Measurements from ENCODE around the gene XRN1.
"Not testable (repeated sequence)": the region's sequence is repeated elsewhere in the genome, so short reads cannot be mapped to it uniquely, and the experiment has no call there.

The XRN1 gene

GRCh38 chr3:142434503-142434902 is 13.3 kb downstream of the XRN1 start:
- Histone ChIP-seq H3K4me1 (ENCODE audit: control insufficient read depth, insufficient read depth, low read length) (no peaks in the 10 kb centered on the region), H3K9me3 (ENCODE audit: control insufficient read depth in 2 of 2, low read length in 2 of 2) (no peaks in the 10 kb centered on the region), H3K4me3 (ENCODE audit: low read length in 2 of 2) (no peak overlapping the region), H3K27me3 (ENCODE audit: control insufficient read depth in 1 of 2, insufficient read depth in 2 of 2, low read length in 2 of 2) (no peaks in the 10 kb centered on the region), H3K9ac (ENCODE audit: low read length in 2 of 2) (no peak overlapping the region), H3K36me3 (ENCODE audit: control insufficient read depth in 2 of 2, insufficient read depth in 2 of 2, low read length in 2 of 2) (peaks cover 17 to 18% of the 10 kb centered on the region in 2 donors), H3K27ac (ENCODE audit: low read length) (no peak overlapping the region)

- no peak overlapping the region for H3K4me3 ChIP-seq (ENCODE audit: low read length in 2 of 2)
- H3K27me3 ChIP-seq (ENCODE audit: control insufficient read depth in 1 of 2, insufficient read depth in 2 of 2, low read length in 2 of 2), result no peaks in the 10 kb centered on the region
- no peaks in the 10 kb centered on the region for H3K9me3 ChIP-seq (ENCODE audit: control insufficient read depth in 2 of 2, low read length in 2 of 2)
- H3K9ac ChIP-seq (ENCODE audit: low read length in 2 of 2), result no peak overlapping the region
- H3K27ac ChIP-seq (ENCODE audit: low read length), result no peak overlapping the region
- peaks cover 17 to 20% of the 10 kb centered on the region in 2 donors for H3K36me3 ChIP-seq (ENCODE audit: control insufficient read depth in 2 of 2, insufficient read depth in 2 of 2, low read length in 2 of 2)
- H3K4me1 ChIP-seq (ENCODE audit: control insufficient read depth, insufficient read depth, low read length), result no peaks in the 10 kb centered on the region
Measured at GRCh38 chr3:142433110-142433509, 14.7 kb downstream of the XRN1 start.

GRCh38 chr3:142429582-142429981 is 18.3 kb downstream of the XRN1 start:
- Histone ChIP-seq H3K27ac (ENCODE audit: low read length) (no peak overlapping the region), H3K9ac (ENCODE audit: low read length in 2 of 2) (no peak overlapping the region), H3K4me1 (ENCODE audit: control insufficient read depth, insufficient read depth, low read length) (no peaks in the 10 kb centered on the region), H3K4me3 (ENCODE audit: low read length in 2 of 2) (no peak overlapping the region), H3K36me3 (ENCODE audit: control insufficient read depth in 2 of 2, insufficient read depth in 2 of 2, low read length in 2 of 2) (peaks cover 17 to 24% of the 10 kb centered on the region in 2 donors), H3K9me3 (ENCODE audit: control insufficient read depth in 2 of 2, low read length in 2 of 2) (no peaks in the 10 kb centered on the region), H3K27me3 (ENCODE audit: control insufficient read depth in 1 of 2, insufficient read depth in 2 of 2, low read length in 2 of 2) (no peaks in the 10 kb centered on the region)

- Histone ChIP-seq H3K27me3 (ENCODE audit: control insufficient read depth in 1 of 2, insufficient read depth in 2 of 2, low read length in 2 of 2) (no peaks in the 10 kb centered on the region), H3K27ac (ENCODE audit: low read length) (no peak overlapping the region), H3K9ac (ENCODE audit: low read length in 2 of 2) (no peak overlapping the region), H3K4me3 (ENCODE audit: low read length in 2 of 2) (no peak overlapping the region), H3K9me3 (ENCODE audit: control insufficient read depth in 2 of 2, low read length in 2 of 2) (no peaks in the 10 kb centered on the region), H3K4me1 (ENCODE audit: control insufficient read depth, insufficient read depth, low read length) (no peaks in the 10 kb centered on the region), H3K36me3 (ENCODE audit: control insufficient read depth in 2 of 2, insufficient read depth in 2 of 2, low read length in 2 of 2) (peaks cover 5 to 13% of the 10 kb centered on the region in 2 donors)
Measured at GRCh38 chr3:142424754-142425153, 23.1 kb downstream of the XRN1 start.

- no peaks in the 10 kb centered on the region for H3K9me3 ChIP-seq (ENCODE audit: control insufficient read depth in 2 of 2, low read length in 2 of 2)
- no peaks in the 10 kb centered on the region for H3K4me1 ChIP-seq (ENCODE audit: control insufficient read depth, insufficient read depth, low read length)
- H3K4me3 ChIP-seq (ENCODE audit: low read length in 2 of 2), result no peak overlapping the region
- H3K9ac ChIP-seq (ENCODE audit: low read length in 2 of 2), result no peak overlapping the region
- H3K27ac ChIP-seq (ENCODE audit: low read length), result no peak overlapping the region
- H3K36me3 ChIP-seq (ENCODE audit: control insufficient read depth in 2 of 2, insufficient read depth in 2 of 2, low read length in 2 of 2), result peaks cover 13 to 16% of the 10 kb centered on the region in 2 donors
- H3K27me3 ChIP-seq (ENCODE audit: control insufficient read depth in 1 of 2, insufficient read depth in 2 of 2, low read length in 2 of 2), result no peaks in the 10 kb centered on the region
Measured at GRCh38 chr3:142418926-142419592, 28.8 kb downstream of the XRN1 start.

GRCh38 chr3:142417302-142417701 is 30.5 kb downstream of the XRN1 start:
- Histone ChIP-seq H3K9me3 (ENCODE audit: control insufficient read depth in 2 of 2, low read length in 2 of 2) (no peaks in the 10 kb centered on the region), H3K9ac (ENCODE audit: low read length in 2 of 2) (no peak overlapping the region), H3K4me1 (ENCODE audit: control insufficient read depth, insufficient read depth, low read length) (no peaks in the 10 kb centered on the region), H3K36me3 (ENCODE audit: control insufficient read depth in 2 of 2, insufficient read depth in 2 of 2, low read length in 2 of 2) (peaks cover 17 to 22% of the 10 kb centered on the region in 2 donors), H3K27ac (ENCODE audit: low read length) (no peak overlapping the region), H3K27me3 (ENCODE audit: control insufficient read depth in 1 of 2, insufficient read depth in 2 of 2, low read length in 2 of 2) (no peaks in the 10 kb centered on the region), H3K4me3 (ENCODE audit: low read length in 2 of 2) (no peak overlapping the region)

- not testable (repeated sequence) for H3K4me3 ChIP-seq (ENCODE audit: low read length in 2 of 2); H3K9ac ChIP-seq (ENCODE audit: low read length in 2 of 2)
- H3K36me3 ChIP-seq (ENCODE audit: control insufficient read depth in 2 of 2, insufficient read depth in 2 of 2, low read length in 2 of 2), result peaks cover 20 to 29% of the 10 kb centered on the region in 2 donors
Measured at GRCh38 chr3:142400537-142400936, 47.3 kb downstream of the XRN1 start.

GRCh38 chr3:142394921-142395622 is 52.8 kb downstream of the XRN1 start:
- Histone ChIP-seq H3K4me3 (ENCODE audit: low read length in 2 of 2) (no peak overlapping the region), H3K36me3 (ENCODE audit: control insufficient read depth in 2 of 2, insufficient read depth in 2 of 2, low read length in 2 of 2) (peaks cover 32 to 35% of the 10 kb centered on the region in 2 donors), H3K27ac (ENCODE audit: low read length) (no peak overlapping the region), H3K9ac (ENCODE audit: low read length in 2 of 2) (no peak overlapping the region), H3K4me1 (ENCODE audit: control insufficient read depth, insufficient read depth, low read length) (no peaks in the 10 kb centered on the region), H3K9me3 (ENCODE audit: control insufficient read depth in 2 of 2, low read length in 2 of 2) (no peaks in the 10 kb centered on the region), H3K27me3 (ENCODE audit: control insufficient read depth in 1 of 2, insufficient read depth in 2 of 2, low read length in 2 of 2) (no peaks in the 10 kb centered on the region)

More at GRCh38 chr3:142400537-142400936, 47.3 kb downstream of the XRN1 start:
- H3K27ac ChIP-seq (ENCODE audit: low read length); H3K27me3 ChIP-seq (ENCODE audit: control insufficient read depth in 1 of 2, insufficient read depth in 2 of 2, low read length in 2 of 2); H3K9me3 ChIP-seq (ENCODE audit: control insufficient read depth in 2 of 2, low read length in 2 of 2); H3K4me1 ChIP-seq (ENCODE audit: control insufficient read depth, insufficient read depth, low read length): not testable (repeated sequence)

GRCh38 chr3:142385078-142385477 is 62.8 kb downstream of the XRN1 start:
- H3K27ac ChIP-seq (ENCODE audit: low read length), result no peak overlapping the region
- H3K4me3 ChIP-seq (ENCODE audit: low read length in 2 of 2), result no peak overlapping the region
- H3K27me3 ChIP-seq (ENCODE audit: control insufficient read depth in 1 of 2, insufficient read depth in 2 of 2, low read length in 2 of 2), result no peaks in the 10 kb centered on the region
- no peaks in the 10 kb centered on the region for H3K9me3 ChIP-seq (ENCODE audit: control insufficient read depth in 2 of 2, low read length in 2 of 2)
- H3K36me3 ChIP-seq (ENCODE audit: control insufficient read depth in 2 of 2, insufficient read depth in 2 of 2, low read length in 2 of 2), result peaks cover 31 to 38% of the 10 kb centered on the region in 2 donors
- no peaks in the 10 kb centered on the region for H3K4me1 ChIP-seq (ENCODE audit: control insufficient read depth, insufficient read depth, low read length)
- H3K9ac ChIP-seq (ENCODE audit: low read length in 2 of 2), result no peak overlapping the region

- H3K27me3 ChIP-seq (ENCODE audit: control insufficient read depth in 1 of 2, insufficient read depth in 2 of 2, low read length in 2 of 2), result no peaks in the 10 kb centered on the region
- no peaks in the 10 kb centered on the region for H3K4me1 ChIP-seq (ENCODE audit: control insufficient read depth, insufficient read depth, low read length)
- H3K27ac ChIP-seq (ENCODE audit: low read length), result no peak overlapping the region
- no peak overlapping the region for H3K4me3 ChIP-seq (ENCODE audit: low read length in 2 of 2)
- no peak overlapping the region for H3K9ac ChIP-seq (ENCODE audit: low read length in 2 of 2)
- peaks cover 8 to 18% of the 10 kb centered on the region in 2 donors for H3K36me3 ChIP-seq (ENCODE audit: control insufficient read depth in 2 of 2, insufficient read depth in 2 of 2, low read length in 2 of 2)
- H3K9me3 ChIP-seq (ENCODE audit: control insufficient read depth in 2 of 2, low read length in 2 of 2), result no peaks in the 10 kb centered on the region
Measured at GRCh38 chr3:142374687-142375086, 73.2 kb downstream of the XRN1 start.

- not testable (repeated sequence) for H3K4me3 ChIP-seq (ENCODE audit: low read length in 2 of 2)
Measured at GRCh38 chr3:142369576-142369975, 78.3 kb downstream of the XRN1 start.

More at GRCh38 chr3:142369576-142369975, 78.3 kb downstream of the XRN1 start:
- H3K36me3 ChIP-seq (ENCODE audit: control insufficient read depth in 2 of 2, insufficient read depth in 2 of 2, low read length in 2 of 2), result peaks cover 6 to 11% of the 10 kb centered on the region in 2 donors
- H3K4me1 ChIP-seq (ENCODE audit: control insufficient read depth, insufficient read depth, low read length); H3K27me3 ChIP-seq (ENCODE audit: control insufficient read depth in 1 of 2, insufficient read depth in 2 of 2, low read length in 2 of 2); H3K9ac ChIP-seq (ENCODE audit: low read length in 2 of 2); H3K27ac ChIP-seq (ENCODE audit: low read length); H3K9me3 ChIP-seq (ENCODE audit: control insufficient read depth in 2 of 2, low read length in 2 of 2): not testable (repeated sequence)

Measured in stomach smooth muscle (tissue), 2 donors.